ENCODE measurements around the gene NXPH4.
A peak's percentile ranks its signal among the peaks of the same experiment; 100 is the strongest.

NXPH4 gene

DNA sequence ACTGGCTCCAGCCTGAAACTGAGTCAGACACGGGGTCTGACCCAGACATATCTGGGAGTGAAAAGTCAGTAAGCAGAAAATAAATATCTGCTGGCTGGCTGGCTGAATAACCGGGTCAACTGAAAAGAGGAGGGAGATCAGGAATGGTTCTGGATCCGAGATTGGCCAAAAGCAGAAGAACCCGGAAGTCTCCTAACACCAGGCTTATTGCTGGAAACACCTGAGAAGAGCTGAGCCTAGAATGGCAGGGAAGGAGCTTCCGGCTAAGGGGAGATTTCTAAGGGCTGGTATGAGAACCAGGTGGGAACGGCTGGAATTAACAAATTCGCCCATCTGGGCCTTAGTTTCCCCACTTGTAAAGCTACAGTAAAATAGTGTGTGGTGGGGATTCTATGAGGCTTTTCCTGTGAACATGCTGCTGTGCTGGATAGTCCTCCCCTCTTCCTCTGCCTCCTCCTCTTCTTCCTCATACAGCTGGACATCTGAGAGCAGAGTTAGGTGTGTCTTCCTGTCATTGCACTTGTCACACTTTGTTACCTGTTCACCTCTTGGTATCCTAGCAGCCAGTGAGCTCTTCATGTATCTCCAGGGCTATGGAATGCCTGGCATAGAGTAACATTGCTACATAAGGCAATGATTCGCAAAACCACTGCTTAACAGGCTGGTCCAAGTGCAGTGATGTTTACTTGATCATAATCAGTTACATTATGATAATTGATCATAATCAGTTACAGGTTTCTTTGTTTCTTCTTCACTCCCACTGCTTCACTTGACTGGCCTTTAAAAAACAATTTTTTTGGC lies 10.9 kb downstream of the NXPH4 start:
- peak overlapping the region; percentile 100 for H3K27ac ChIP-seq

DNA sequence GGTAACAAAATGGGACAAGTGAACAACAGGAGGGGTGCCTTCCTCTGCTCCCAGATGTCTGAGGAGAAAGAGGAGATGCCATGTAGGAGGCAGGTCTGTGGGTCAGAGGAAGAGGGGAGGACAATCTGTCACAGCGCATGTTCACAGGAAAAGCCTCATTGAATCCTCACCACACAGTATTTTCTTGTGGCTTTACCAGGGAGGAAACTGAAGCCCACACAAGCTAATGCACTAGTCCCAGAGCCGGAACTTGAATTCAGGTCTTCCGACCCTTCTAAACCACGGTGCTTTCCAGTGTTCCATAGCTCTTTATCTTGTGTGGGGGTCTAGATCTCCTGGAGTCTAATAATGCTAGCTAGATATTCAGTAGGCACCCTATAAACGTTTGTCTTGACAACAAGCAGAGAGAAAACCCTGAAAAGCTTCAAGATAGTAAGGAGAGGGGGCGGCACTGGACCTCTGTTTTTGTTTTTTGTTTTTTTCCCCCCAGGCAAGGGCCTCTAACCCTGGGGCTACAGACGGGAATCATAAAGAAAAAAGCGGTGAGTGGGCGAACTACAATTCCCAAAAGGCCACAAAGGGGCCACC lies 12.5 kb downstream of the NXPH4 start:
- no peak for TF ChIP-seq ZFX (IDR thresholded peaks at IDR 0.05; ENCODE audit: borderline replicate concordance)
- peak overlapping the region; percentile 100 for H3K27ac ChIP-seq

More for the DNA sequence above, 10.9 kb downstream of the NXPH4 start:
- TF ChIP-seq, protein P1, sequence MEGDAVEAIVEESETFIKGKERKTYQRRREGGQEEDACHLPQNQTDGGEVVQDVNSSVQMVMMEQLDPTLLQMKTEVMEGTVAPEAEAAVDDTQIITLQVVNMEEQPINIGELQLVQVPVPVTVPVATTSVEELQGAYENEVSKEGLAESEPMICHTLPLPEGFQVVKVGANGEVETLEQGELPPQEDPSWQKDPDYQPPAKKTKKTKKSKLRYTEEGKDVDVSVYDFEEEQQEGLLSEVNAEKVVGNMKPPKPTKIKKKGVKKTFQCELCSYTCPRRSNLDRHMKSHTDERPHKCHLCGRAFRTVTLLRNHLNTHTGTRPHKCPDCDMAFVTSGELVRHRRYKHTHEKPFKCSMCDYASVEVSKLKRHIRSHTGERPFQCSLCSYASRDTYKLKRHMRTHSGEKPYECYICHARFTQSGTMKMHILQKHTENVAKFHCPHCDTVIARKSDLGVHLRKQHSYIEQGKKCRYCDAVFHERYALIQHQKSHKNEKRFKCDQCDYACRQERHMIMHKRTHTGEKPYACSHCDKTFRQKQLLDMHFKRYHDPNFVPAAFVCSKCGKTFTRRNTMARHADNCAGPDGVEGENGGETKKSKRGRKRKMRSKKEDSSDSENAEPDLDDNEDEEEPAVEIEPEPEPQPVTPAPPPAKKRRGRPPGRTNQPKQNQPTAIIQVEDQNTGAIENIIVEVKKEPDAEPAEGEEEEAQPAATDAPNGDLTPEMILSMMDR (IDR thresholded peaks at IDR 0.05) = no peak
- TF ChIP-seq ZFX (IDR thresholded peaks at IDR 0.05; ENCODE audit: borderline replicate concordance) = no peak

- TF ChIP-seq, protein P1 (IDR thresholded peaks at IDR 0.05) = no peak
- no peak for TF ChIP-seq ZFX (IDR thresholded peaks at IDR 0.05; ENCODE audit: borderline replicate concordance)
- H3K27ac ChIP-seq = peak within 1 kb of the TSS; percentile 100
These were observed 13.2 kb downstream of the NXPH4 start, which contains the start of gene SHMT2 for GRCh38 chr12:57229634-57230380. Gene SHMT2, plus strand, starts transcription at chr12:57229711. Its CDS starts 68 bp downstream, at chr12:57229779.

DNA sequence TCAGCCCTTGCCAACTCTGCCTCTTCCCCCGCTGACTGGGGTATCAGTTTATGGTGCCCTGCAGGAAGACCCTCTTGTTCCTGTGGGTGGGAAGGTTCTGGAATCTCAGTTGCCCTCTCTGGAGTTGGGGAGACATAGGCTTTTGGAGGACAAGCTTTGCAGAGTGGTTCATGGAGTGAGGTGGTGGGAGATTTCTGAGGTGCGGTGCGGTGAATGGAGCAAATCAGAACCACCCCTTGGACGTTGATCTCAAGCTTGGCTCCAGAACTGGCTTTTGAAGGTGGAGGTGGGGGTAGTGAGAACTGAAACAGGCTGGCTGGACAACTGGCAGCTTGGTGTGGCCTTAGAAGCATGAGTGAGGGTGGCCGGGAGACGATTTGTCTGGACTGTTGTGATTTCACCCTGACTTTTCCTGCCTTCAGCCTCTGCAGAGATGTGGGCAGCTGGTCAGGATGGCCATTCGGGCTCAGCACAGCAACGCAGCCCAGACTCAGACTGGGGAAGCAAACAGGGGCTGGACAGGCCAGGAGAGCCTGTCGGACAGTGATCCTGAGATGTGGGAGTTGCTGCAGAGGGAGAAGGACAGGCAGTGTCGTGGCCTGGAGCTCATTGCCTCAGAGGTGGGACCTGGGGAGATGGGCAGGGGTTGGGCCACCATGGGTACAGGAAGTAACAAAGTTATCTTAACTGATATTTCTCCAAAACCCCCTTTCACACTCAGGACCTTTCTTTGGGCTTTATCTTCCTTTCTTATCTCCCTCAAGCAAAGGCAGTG lies 14.0 kb downstream of the NXPH4 start:
- TF ChIP-seq, protein P1 (IDR thresholded peaks at IDR 0.05) = no peak
- TF ChIP-seq ZFX (IDR thresholded peaks at IDR 0.05; ENCODE audit: borderline replicate concordance) = no peak
- H3K27ac ChIP-seq = peak overlapping the region; percentile 100

GRCh38 chr12:57231276-57232021 lies 14.9 kb downstream of the NXPH4 start:
- H3K27ac ChIP-seq = peak overlapping the region; percentile 100

GRCh38 chr12:57232156-57232756 lies 15.7 kb downstream of the NXPH4 start:
- H3K27ac ChIP-seq = peak overlapping the region; percentile 100

More at GRCh38 chr12:57231276-57232021, 14.9 kb downstream of the NXPH4 start:
- TF ChIP-seq ZFX (IDR thresholded peaks at IDR 0.05; ENCODE audit: borderline replicate concordance) = no peak
- TF ChIP-seq, protein P1 (IDR thresholded peaks at IDR 0.05) = no peak

More at GRCh38 chr12:57232156-57232756, 15.7 kb downstream of the NXPH4 start:
- TF ChIP-seq, protein P1 (IDR thresholded peaks at IDR 0.05) = no peak
- TF ChIP-seq ZFX (IDR thresholded peaks at IDR 0.05; ENCODE audit: borderline replicate concordance) = no peak
